Keratinocyte (primary cell): Measurements from ENCODE around the gene SPEF1. TPM values are rescaled to one million over a fixed set of nuclear protein-coding genes. Genes with fewer than 3 reads are reported as not detected.

Experiments used
- DNase-seq: peaks from one replicate; pipeline ENCODE4 v3.0.0-alpha.2; 2011; ENCODE audit warnings: low read depth, missing footprints, low spot score
- FAIRE-seq: peaks from 2 replicates; lab custom pipeline; 2011; peaks lifted over from hg19 to GRCh38; lab: Jason Lieb, UNC
- H2AFZ ChIP-seq: 2 replicates; pipeline ENCODE4 v1.6.0; 2012; ENCODE audit warnings: low read length, control low read depth, inconsistent platforms; ENCODE audit not compliant: control insufficient read depth
- H3K27ac ChIP-seq: 2 replicates; pipeline ENCODE4 v1.5.1; 2011; ENCODE audit warnings: low read length; ENCODE audit not compliant: control insufficient read depth, insufficient read depth
- H3K27me3 ChIP-seq: 3 replicates; pipeline ENCODE4 v1.6.0; 2011; ENCODE audit warnings: low read length; ENCODE audit not compliant: control insufficient read depth, insufficient read depth; ENCODE audit errors: extremely low read depth
- H3K36me3 ChIP-seq, 2 experiments: 2 replicates in 1 of 2; 3 replicates in 1 of 2; pipeline ENCODE4 v1.5.1; 2011; ENCODE audit warnings: low read length in 2 of 2, mild to moderate bottlenecking in 1 of 2; ENCODE audit not compliant: control insufficient read depth in 2 of 2, insufficient read depth in 2 of 2; ENCODE audit errors: extremely low read depth in 1 of 2
- H3K4me1 ChIP-seq: 3 replicates; pipeline ENCODE4 v1.5.1; 2011; ENCODE audit warnings: low read length; ENCODE audit not compliant: control insufficient read depth, insufficient read depth; ENCODE audit errors: extremely low read depth
- H3K4me2 ChIP-seq: 3 replicates; pipeline ENCODE4 v1.6.0; 2011; ENCODE audit warnings: low read depth, low read length; ENCODE audit not compliant: control insufficient read depth, insufficient read depth; ENCODE audit errors: extremely low read depth
- H3K4me3 ChIP-seq, 3 experiments: fragments of 200-600 bp in 1 of 3; sonication (generic) in 1 of 3; 2 replicates in 2 of 3; 3 replicates in 1 of 3; pipeline ENCODE4 v1.5.1; 2011 to 2016; ENCODE audit warnings: low read length in 3 of 3, mild to moderate bottlenecking in 3 of 3, control low read depth in 2 of 3, inconsistent platforms in 1 of 3, low read depth in 1 of 3, mixed read lengths in 1 of 3, mixed run types in 1 of 3, moderate library complexity in 1 of 3; ENCODE audit not compliant: control insufficient read depth in 2 of 3, insufficient read depth in 2 of 3; ENCODE audit errors: extremely low read depth in 1 of 3
- H3K79me2 ChIP-seq: 2 replicates; pipeline ENCODE4 v1.6.0; 2012; ENCODE audit warnings: low read length; ENCODE audit not compliant: control insufficient read depth, insufficient read depth
- H3K9ac ChIP-seq: 3 replicates; pipeline ENCODE4 v1.6.0; 2011; ENCODE audit warnings: low read length; ENCODE audit not compliant: control insufficient read depth, insufficient read depth; ENCODE audit errors: extremely low read depth
- H3K9me1 ChIP-seq: 3 replicates; pipeline ENCODE4 v1.6.0; 2011; ENCODE audit warnings: low read length; ENCODE audit not compliant: control insufficient read depth, insufficient read depth; ENCODE audit errors: extremely low read depth
- H3K9me3 ChIP-seq: 2 replicates; pipeline ENCODE4 v1.5.1; 2012; ENCODE audit warnings: low read depth, low read length; ENCODE audit not compliant: control insufficient read depth
- H4K20me1 ChIP-seq: 3 replicates; pipeline ENCODE4 v1.6.0; 2011; ENCODE audit warnings: low read length; ENCODE audit not compliant: control insufficient read depth, insufficient read depth; ENCODE audit errors: extremely low read depth
- EZH2 ChIP-seq: IDR thresholded peaks from one replicate; pipeline ENCODE4 v1.6.1; 2012; ENCODE audit warnings: inconsistent platforms, mild to moderate bottlenecking, low read length, moderate library complexity
- dilution Hi-C: fragments of 300-500 bp; cut with MboI; formaldehyde crosslinking; loops from one replicate; pipeline ENCODE4 v1.7.0; 2020; ENCODE audit warnings: low sequenced_read_pairs; ENCODE audit not compliant: extremely low pct_ligation_motif_present
- polyA plus RNA-seq, 5 experiments: library from polyadenylated mRNA; depleted of rRNA in 3 of 5; stranded (reverse) in 3 of 5; stranded (forward) in 1 of 5; unstranded in 1 of 5; fragments of >200 nt; gene quantifications; 1 replicate in 1 of 5; 2 replicates in 3 of 5; 3 replicates in 1 of 5; pipeline versions ENCODE4 v1.2.1 to v1.2.3, GENCODE V29; 2011 to 2012; ENCODE audit warnings: missing spikeins in 2 of 5, low read depth in 1 of 5, low replicate concordance in 1 of 5
- TF ChIP-seq, protein P1 (sequence below), 3 experiments: IDR thresholded peaks in 1 of 3; conservative IDR thresholded peaks in 1 of 3; optimal IDR thresholded peaks in 1 of 3; 2 replicates in 2 of 3; 3 replicates in 1 of 3; pipeline versions ENCODE3 to v1.5.1; 2011; ENCODE audit warnings: low read length in 3 of 3, mild to moderate bottlenecking in 3 of 3, moderate library complexity in 2 of 3, control low read depth in 1 of 3, inconsistent platforms in 1 of 3; ENCODE audit not compliant: insufficient read depth in 2 of 3; ENCODE audit errors: extremely low read depth in 1 of 3

Gene SPEF1
- polyA plus RNA-seq, 1 donor (not counting 4 experiments of a cell fraction or from before 2014, with no cell fraction given) = 0.07 TPM

GRCh38 chr20:3783511-3784195 lies 2.4 kb upstream of the SPEF1 start:
- no peaks in the 10 kb centered on the region for H3K9me3 ChIP-seq
- FAIRE-seq (no peak), DNase-seq (no peak)
- no peak overlapping the region for H3K9ac ChIP-seq
- peaks cover 37% of the 10 kb centered on the region for H3K4me1 ChIP-seq
- H3K27me3 ChIP-seq = peaks cover 4% of the 10 kb centered on the region
- no peak overlapping the region for H3K4me3 ChIP-seq
- H3K36me3 ChIP-seq = peaks cover 0 to 9% of the 10 kb centered on the region in 2 experiments
- dilution Hi-C loops = no loop called here
- peaks cover 21% of the 10 kb centered on the region for H4K20me1 ChIP-seq
- H3K27ac ChIP-seq = no peak overlapping the region
- H3K9me1 ChIP-seq = peaks cover 4% of the 10 kb centered on the region
- no peak overlapping the region for H2AFZ ChIP-seq
- peak overlapping the region; percentile 91 for H3K4me2 ChIP-seq
- peaks cover 31% of the 10 kb centered on the region for H3K79me2 ChIP-seq
- no peak for TF ChIP-seq EZH2
- TF ChIP-seq, protein P1, sequence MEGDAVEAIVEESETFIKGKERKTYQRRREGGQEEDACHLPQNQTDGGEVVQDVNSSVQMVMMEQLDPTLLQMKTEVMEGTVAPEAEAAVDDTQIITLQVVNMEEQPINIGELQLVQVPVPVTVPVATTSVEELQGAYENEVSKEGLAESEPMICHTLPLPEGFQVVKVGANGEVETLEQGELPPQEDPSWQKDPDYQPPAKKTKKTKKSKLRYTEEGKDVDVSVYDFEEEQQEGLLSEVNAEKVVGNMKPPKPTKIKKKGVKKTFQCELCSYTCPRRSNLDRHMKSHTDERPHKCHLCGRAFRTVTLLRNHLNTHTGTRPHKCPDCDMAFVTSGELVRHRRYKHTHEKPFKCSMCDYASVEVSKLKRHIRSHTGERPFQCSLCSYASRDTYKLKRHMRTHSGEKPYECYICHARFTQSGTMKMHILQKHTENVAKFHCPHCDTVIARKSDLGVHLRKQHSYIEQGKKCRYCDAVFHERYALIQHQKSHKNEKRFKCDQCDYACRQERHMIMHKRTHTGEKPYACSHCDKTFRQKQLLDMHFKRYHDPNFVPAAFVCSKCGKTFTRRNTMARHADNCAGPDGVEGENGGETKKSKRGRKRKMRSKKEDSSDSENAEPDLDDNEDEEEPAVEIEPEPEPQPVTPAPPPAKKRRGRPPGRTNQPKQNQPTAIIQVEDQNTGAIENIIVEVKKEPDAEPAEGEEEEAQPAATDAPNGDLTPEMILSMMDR (optimal IDR thresholded peaks at IDR 0.05 in 1 of 3, IDR thresholded peaks at IDR 0.05 in 1 of 3, conservative IDR thresholded peaks at IDR 0.05 in 1 of 3; ENCODE audit: extremely low read depth in 1 of 3, insufficient read depth in 2 of 3, low read length in 3 of 3) = no peak

DNA sequence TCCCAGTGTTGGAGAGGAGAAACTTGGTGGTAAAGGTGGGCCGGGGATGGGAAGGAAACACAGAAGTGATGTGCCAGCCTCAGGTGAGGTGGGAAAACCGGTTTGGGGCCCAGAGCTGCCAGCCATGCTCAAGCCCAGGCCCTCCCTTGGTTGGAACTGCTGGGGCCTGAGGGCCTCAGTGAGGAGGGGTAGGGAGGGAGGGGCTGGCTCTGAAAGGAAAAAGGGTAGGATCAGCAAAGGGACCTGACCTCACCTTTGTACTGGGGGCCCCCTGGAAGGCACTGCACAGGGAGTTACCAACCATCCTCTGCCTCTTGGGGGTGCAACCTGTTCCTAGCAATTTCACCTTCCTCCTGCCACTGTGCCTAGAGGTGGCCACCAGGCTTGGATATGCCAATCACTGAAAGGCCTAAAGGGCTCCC lies 1.8 kb upstream of the SPEF1 start:
- peaks cover 37% of the 10 kb centered on the region for H3K4me1 ChIP-seq
- H3K36me3 ChIP-seq = peaks cover 0 to 9% of the 10 kb centered on the region in 2 experiments
- H3K79me2 ChIP-seq = peaks cover 31% of the 10 kb centered on the region
- no peak overlapping the region for H3K4me3 ChIP-seq
- no peak overlapping the region for H3K9ac ChIP-seq
- DNase-seq = no peak
- H4K20me1 ChIP-seq = peaks cover 21% of the 10 kb centered on the region
- peaks cover 4% of the 10 kb centered on the region for H3K9me1 ChIP-seq
- peak overlapping the region; percentile 34 for H3K4me2 ChIP-seq
- no peaks in the 10 kb centered on the region for H3K9me3 ChIP-seq
- TF ChIP-seq, protein P1 (optimal IDR thresholded peaks at IDR 0.05 in 1 of 3, IDR thresholded peaks at IDR 0.05 in 1 of 3, conservative IDR thresholded peaks at IDR 0.05 in 1 of 3; ENCODE audit: extremely low read depth in 1 of 3, insufficient read depth in 2 of 3, low read length in 3 of 3) = no peak
- TF ChIP-seq EZH2 = no peak
- peaks cover 9% of the 10 kb centered on the region for H3K27me3 ChIP-seq
- no peak overlapping the region for H2AFZ ChIP-seq
- dilution Hi-C loops = no loop called here
- no peak for FAIRE-seq
- H3K27ac ChIP-seq = no peak overlapping the region
